MCF 10A (cell line): ENCODE measurements around the gene DOCK11. TPM values are rescaled to one million over a fixed set of nuclear protein-coding genes. Genes with fewer than 3 reads are reported as not detected.

ENCODE experiments used
- BruUV-seq: library from RNA; stranded (reverse); fragments of 400-500 nt; replicated peaks from 2 replicates; lab custom pipeline; 2021; lab: Mats Ljungman, UMichigan
- CTCF ChIA-PET: fragments of 300-600 bp; sonication (Branson Sonifier 250); formaldehyde crosslinking; extraction: SDS; loops from one replicate; lab custom pipeline; 2021; ENCODE audit warnings: antibody characterized with exemption, inconsistent platforms; lab: Yijun Ruan, JAX
- POLR2A ChIA-PET: fragments of 300-600, 350-650 bp; sonication (Branson Sonifier 250); formaldehyde crosslinking; extraction: SDS; loops from one replicate; lab custom pipeline; 2020; ENCODE audit warnings: antibody characterized with exemption, inconsistent platforms; lab: Yijun Ruan, JAX
- DNase-seq: peaks from one replicate; pipeline ENCODE4 v3.0.0-alpha.2; 2018; ENCODE audit not compliant: unreplicated experiment
- H3K27ac Mint-ChIP-seq: one replicate; pipeline ENCODE4 v1.8.0; 2022; ENCODE audit warnings: mild to moderate bottlenecking, low read depth, mixed read lengths; ENCODE audit not compliant: unreplicated experiment
- H3K27me3 Mint-ChIP-seq: one replicate; pipeline ENCODE4 v1.8.0; 2022; ENCODE audit warnings: mixed read lengths; ENCODE audit not compliant: insufficient read depth, unreplicated experiment
- H3K36me3 Mint-ChIP-seq: one replicate; pipeline ENCODE4 v1.8.0; 2022; ENCODE audit warnings: mild to moderate bottlenecking, moderate library complexity, mixed read lengths; ENCODE audit not compliant: insufficient read depth, unreplicated experiment
- H3K4me1 Mint-ChIP-seq: one replicate; pipeline ENCODE4 v1.8.0; 2022; ENCODE audit warnings: mixed read lengths; ENCODE audit not compliant: insufficient read depth, unreplicated experiment
- H3K4me3 Mint-ChIP-seq: one replicate; pipeline ENCODE4 v1.8.0; 2022; ENCODE audit warnings: mild to moderate bottlenecking, moderate library complexity, mixed read lengths; ENCODE audit not compliant: unreplicated experiment
- H3K9me3 Mint-ChIP-seq: one replicate; pipeline ENCODE4 v1.8.0; 2022; ENCODE audit warnings: mixed read lengths; ENCODE audit not compliant: unreplicated experiment
- CTCF ChIP-seq: fragments of 200-600 bp; IDR thresholded peaks from one replicate; pipeline ENCODE4 v1.8.0; 2022; ENCODE audit warnings: antibody characterized with exemption, mild to moderate bottlenecking; ENCODE audit not compliant: unreplicated experiment
- intact Hi-C: fragments of 100-400 bp; cut with micrococcal nuclease; formaldehyde crosslinking; loops from 2 replicates; pipeline ENCODE4 v1.14.1; 2022
- total RNA-seq: library from RNA; stranded (reverse); gene quantifications from 2 replicates; pipeline ENCODE4 v1.2.3, GENCODE V29; 2022

The DOCK11 gene
- total RNA-seq, 1 experiment from 2014 or later, result 1.9 TPM

- DNase-seq, result no peak
- ChIA-PET CTCF (no interaction called here), POLR2A (no interaction called here)
- no peak for TF ChIP-seq CTCF
- no peak overlapping the region for H3K27ac Mint-ChIP-seq
- no peaks in the 10 kb centered on the region for H3K36me3 Mint-ChIP-seq
- H3K4me3 Mint-ChIP-seq, result no peak overlapping the region
- intact Hi-C loops, result no loop called here
- no peaks in the 10 kb centered on the region for H3K4me1 Mint-ChIP-seq
- H3K9me3 Mint-ChIP-seq, result no peaks in the 10 kb centered on the region
- BruUV-seq, result no TSS peak
- H3K27me3 Mint-ChIP-seq, result peaks cover 24% of the 10 kb centered on the region
Observed at GRCh38 chrX:118669435-118669834, 173.8 kb downstream of the DOCK11 start.

GRCh38 chrX:118675326-118675965 is 179.8 kb downstream of the DOCK11 start:
- no peak overlapping the region for H3K4me3 Mint-ChIP-seq
- ChIA-PET POLR2A (no interaction called here), CTCF (interaction anchor here (0.6 kb wide), 2 partner anchors 22 to 1992 kb away, joined by 3 read pairs; no protein-coding TSS in a partner anchor)
- no peaks in the 10 kb centered on the region for H3K27me3 Mint-ChIP-seq
- no peaks in the 10 kb centered on the region for H3K4me1 Mint-ChIP-seq
- H3K27ac Mint-ChIP-seq, result no peak overlapping the region
- no peaks in the 10 kb centered on the region for H3K9me3 Mint-ChIP-seq
- intact Hi-C loops, result no loop called here
- H3K36me3 Mint-ChIP-seq, result no peaks in the 10 kb centered on the region
- no peak for TF ChIP-seq CTCF
- DNase-seq, result no peak
- BruUV-seq, result no TSS peak

DNA sequence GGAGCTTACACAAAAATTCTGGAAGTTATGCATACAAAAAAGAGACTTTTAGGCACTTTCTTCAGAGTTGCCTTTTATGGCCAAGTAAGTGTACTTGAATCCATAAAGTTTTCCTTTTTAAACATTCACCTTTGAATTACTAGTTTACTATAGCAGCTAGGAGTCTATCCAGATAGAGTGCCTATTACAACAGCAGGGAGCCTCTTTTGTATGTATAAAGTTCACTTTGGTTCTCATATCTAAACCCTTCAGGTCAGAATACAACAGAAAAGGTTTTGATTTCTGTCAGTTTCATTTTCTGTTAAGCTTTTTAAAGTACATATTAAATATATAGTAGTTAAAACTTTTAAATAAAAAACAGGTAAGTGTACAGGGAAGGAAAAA is 180.3 kb downstream of the DOCK11 start:
- ChIA-PET POLR2A (no interaction called here), CTCF (interaction anchor here (0.6 to 1.0 kb wide), 2 partner anchors 32 to 1992 kb away, joined by 3 to 4 read pairs; no protein-coding TSS in a partner anchor)
- Mint-ChIP-seq H3K9me3 (no peaks in the 10 kb centered on the region), H3K4me1 (no peaks in the 10 kb centered on the region), H3K27me3 (no peaks in the 10 kb centered on the region), H3K4me3 (no peak overlapping the region), H3K27ac (no peak overlapping the region), H3K36me3 (no peaks in the 10 kb centered on the region)
- DNase-seq, result no peak
- BruUV-seq, result no TSS peak
- no peak for TF ChIP-seq CTCF
- intact Hi-C loops, result no loop called here

- intact Hi-C loops, result no loop called here
- no peak for TF ChIP-seq CTCF
- no peaks in the 10 kb centered on the region for H3K4me1 Mint-ChIP-seq
- peaks cover 6% of the 10 kb centered on the region for H3K27me3 Mint-ChIP-seq
- no peaks in the 10 kb centered on the region for H3K9me3 Mint-ChIP-seq
- POLR2A ChIA-PET, result no interaction called here
- H3K4me3 Mint-ChIP-seq, result no peak overlapping the region
- no peak for DNase-seq
- BruUV-seq, result no TSS peak
- CTCF ChIA-PET, result interaction anchor here (1.0 kb wide), 1 partner anchor 33 kb away, joined by 4 read pairs; no protein-coding TSS in a partner anchor
- H3K27ac Mint-ChIP-seq, result no peak overlapping the region
- H3K36me3 Mint-ChIP-seq, result no peaks in the 10 kb centered on the region
Observed at GRCh38 chrX:118677318-118677717, 181.7 kb downstream of the DOCK11 start.
